ENCODE results near the gene FGD3.

The FGD3 gene

GRCh38 chr9:93053781-93054331, 106.5 kb downstream of the FGD3 start:
- H3K4me3 ChIP-seq (ENCODE audit: low read depth, low read length) = no peak overlapping the region
- TF ChIP-seq, protein P1, sequence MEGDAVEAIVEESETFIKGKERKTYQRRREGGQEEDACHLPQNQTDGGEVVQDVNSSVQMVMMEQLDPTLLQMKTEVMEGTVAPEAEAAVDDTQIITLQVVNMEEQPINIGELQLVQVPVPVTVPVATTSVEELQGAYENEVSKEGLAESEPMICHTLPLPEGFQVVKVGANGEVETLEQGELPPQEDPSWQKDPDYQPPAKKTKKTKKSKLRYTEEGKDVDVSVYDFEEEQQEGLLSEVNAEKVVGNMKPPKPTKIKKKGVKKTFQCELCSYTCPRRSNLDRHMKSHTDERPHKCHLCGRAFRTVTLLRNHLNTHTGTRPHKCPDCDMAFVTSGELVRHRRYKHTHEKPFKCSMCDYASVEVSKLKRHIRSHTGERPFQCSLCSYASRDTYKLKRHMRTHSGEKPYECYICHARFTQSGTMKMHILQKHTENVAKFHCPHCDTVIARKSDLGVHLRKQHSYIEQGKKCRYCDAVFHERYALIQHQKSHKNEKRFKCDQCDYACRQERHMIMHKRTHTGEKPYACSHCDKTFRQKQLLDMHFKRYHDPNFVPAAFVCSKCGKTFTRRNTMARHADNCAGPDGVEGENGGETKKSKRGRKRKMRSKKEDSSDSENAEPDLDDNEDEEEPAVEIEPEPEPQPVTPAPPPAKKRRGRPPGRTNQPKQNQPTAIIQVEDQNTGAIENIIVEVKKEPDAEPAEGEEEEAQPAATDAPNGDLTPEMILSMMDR (IDR thresholded peaks at IDR 0.05; ENCODE audit: borderline replicate concordance, insufficient read depth, low read depth, low read length) = no peak

- H3K4me3 ChIP-seq (ENCODE audit: low read depth, low read length) = no peak overlapping the region
- TF ChIP-seq, protein P1 (IDR thresholded peaks at IDR 0.05; ENCODE audit: borderline replicate concordance, insufficient read depth, low read depth, low read length) = no peak
Observed at GRCh38 chr9:93054758-93055704, 107.7 kb downstream of the FGD3 start.

GRCh38 chr9:93057042-93057702, 109.8 kb downstream of the FGD3 start:
- TF ChIP-seq, protein P1 (IDR thresholded peaks at IDR 0.05; ENCODE audit: borderline replicate concordance, insufficient read depth, low read depth, low read length) = no peak
- no peak overlapping the region for H3K4me3 ChIP-seq (ENCODE audit: low read depth, low read length)

DNA sequence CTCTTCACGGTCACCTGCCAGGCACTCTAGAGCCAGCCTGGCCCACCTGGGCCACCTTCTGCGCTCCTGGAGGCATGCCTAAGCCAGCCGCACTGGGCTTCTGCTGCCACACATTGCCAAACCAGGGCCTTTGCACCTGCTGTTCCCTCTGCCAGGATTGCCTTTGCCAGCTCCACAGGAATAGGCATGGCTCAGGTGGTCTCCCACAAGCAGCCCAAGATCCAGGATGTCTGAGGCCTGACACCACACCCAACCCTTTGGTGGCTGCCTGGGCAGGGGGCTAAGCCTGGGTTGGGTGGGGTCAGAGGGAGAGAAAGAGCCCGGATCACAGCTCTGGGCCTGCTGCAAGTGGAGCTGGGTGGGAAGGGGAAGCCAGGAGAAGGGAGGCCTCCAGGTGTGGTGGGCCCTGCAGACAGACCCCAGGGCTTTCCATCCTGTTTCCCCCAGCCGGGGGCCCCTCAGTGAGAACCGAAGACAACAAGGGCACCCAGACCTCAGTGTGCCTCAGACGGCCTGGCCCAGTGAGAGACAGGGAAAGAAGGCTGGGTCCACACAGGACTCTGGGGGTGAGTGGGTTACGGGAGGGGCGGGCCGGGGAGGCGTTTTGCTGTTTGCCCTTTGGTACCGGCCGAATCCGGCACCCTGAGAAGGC, 110.5 kb downstream of the FGD3 start:
- H3K4me3 ChIP-seq (ENCODE audit: low read depth, low read length) = no peak overlapping the region
- TF ChIP-seq, protein P1 (IDR thresholded peaks at IDR 0.05; ENCODE audit: borderline replicate concordance, insufficient read depth, low read depth, low read length) = no peak

- TF ChIP-seq, protein P1 (IDR thresholded peaks at IDR 0.05; ENCODE audit: borderline replicate concordance, insufficient read depth, low read depth, low read length) = no peak
- H3K4me3 ChIP-seq (ENCODE audit: low read depth, low read length) = peak within 1 kb of the TSS; percentile 64
Observed at GRCh38 chr9:93058355-93059010, 111.2 kb downstream of the FGD3 start, which contains the start of gene SUSD3. TSS of gene SUSD3 (plus strand) at chr9:93058701. CDS start at chr9:93058743, 42 bp downstream.

GRCh38 chr9:93059011-93059714, 111.8 kb downstream of the FGD3 start:
- TF ChIP-seq, protein P1 (IDR thresholded peaks at IDR 0.05; ENCODE audit: borderline replicate concordance, insufficient read depth, low read depth, low read length) = no peak
- peak overlapping the region; percentile 64 for H3K4me3 ChIP-seq (ENCODE audit: low read depth, low read length)
